Epithelial cell of esophagus (primary cell): ENCODE measurements around the gene CLDN5.
A peak's percentile ranks its signal among the peaks of the same experiment; 100 is the strongest.
"Not testable (repeated sequence)": the region's sequence is repeated elsewhere in the genome, so short reads cannot be mapped to it uniquely, and the experiment has no call there.

Experiments
- DNase-seq: peaks from one replicate; pipeline ENCODE4 v3.0.0; 2010; ENCODE audit warnings: low read depth
- H3K4me3 ChIP-seq: 2 replicates; pipeline ENCODE4 v1.5.1; 2011; ENCODE audit warnings: mild to moderate bottlenecking, low read length, control low read depth
- CTCF ChIP-seq: IDR thresholded peaks from 2 replicates; pipeline ENCODE4 v1.5.1; 2011; ENCODE audit warnings: low read depth, mild to moderate bottlenecking, low read length, control low read depth, inconsistent platforms; ENCODE audit not compliant: insufficient read depth; ENCODE audit errors: missing control alignments

CLDN5 gene

GRCh38 chr22:19555651-19556050, 31.4 kb upstream of the CLDN5 start:
- TF ChIP-seq CTCF: no peak
- DNase-seq: no peak
- H3K4me3 ChIP-seq: no peak overlapping the region

GRCh38 chr22:19554834-19555404, 30.7 kb upstream of the CLDN5 start:
- no peak overlapping the region for H3K4me3 ChIP-seq
- DNase-seq: peak; percentile 56
- TF ChIP-seq CTCF: peak; percentile 35

- DNase-seq: no peak
- no peak for TF ChIP-seq CTCF
- no peak overlapping the region for H3K4me3 ChIP-seq
These were observed 29.0 kb upstream of the CLDN5 start for GRCh38 chr22:19553201-19553600.

GRCh38 chr22:19550382-19550781, 26.2 kb upstream of the CLDN5 start:
- no peak for DNase-seq
- no peak for TF ChIP-seq CTCF
- no peak overlapping the region for H3K4me3 ChIP-seq

GRCh38 chr22:19549428-19549827, 25.2 kb upstream of the CLDN5 start:
- H3K4me3 ChIP-seq: no peak overlapping the region
- no peak for DNase-seq
- TF ChIP-seq CTCF: no peak

- DNase-seq: no peak
- no peak overlapping the region for H3K4me3 ChIP-seq
- TF ChIP-seq CTCF: no peak
These were observed 24.8 kb upstream of the CLDN5 start for GRCh38 chr22:19548964-19549363.

GRCh38 chr22:19548427-19548826, 24.2 kb upstream of the CLDN5 start:
- H3K4me3 ChIP-seq, DNase-seq: not testable (repeated sequence)

- H3K4me3 ChIP-seq: no peak overlapping the region
- no peak for TF ChIP-seq CTCF
- DNase-seq: no peak
These were observed 23.4 kb upstream of the CLDN5 start for GRCh38 chr22:19547620-19548019.
